ENCODE results near the gene PZP. TPM values are rescaled to one million over a fixed set of nuclear protein-coding genes. Genes with fewer than 3 reads are reported as not detected.

PZP gene
- total RNA-seq, 1 experiment from 2014 or later, result not detected

GRCh38 chr12:9118158-9118557 lies 90.0 kb downstream of the PZP start:
- no peak overlapping the region for H3K27ac Mint-ChIP-seq
- Histone ChIP-seq H3T11ph (ENCODE audit: low read length) (no peak overlapping the region), H3K23ac (ENCODE audit: insufficient read length, low read depth, low read length) (no peak overlapping the region), H3K9me3 (ENCODE audit: control insufficient read depth, low read depth, low read length) (no peaks in the 10 kb centered on the region), H3K18ac (ENCODE audit: insufficient read length, low read depth, low read length) (no peak overlapping the region), H3K4ac (ENCODE audit: low read depth, low read length) (no peak overlapping the region), H3K27ac (ENCODE audit: insufficient read length, low read depth, low read length) (no peak overlapping the region), H2AK5ac (ENCODE audit: insufficient read length, low read length) (no peak overlapping the region), H3K4me2 (ENCODE audit: insufficient read depth, insufficient read length, low read length) (no peak overlapping the region), H4K5ac (ENCODE audit: insufficient read length, low read depth, low read length) (no peak overlapping the region), H4K91ac (ENCODE audit: insufficient read length, low read depth, low read length) (no peak overlapping the region), H4K8ac (replicated peaks; ENCODE audit: insufficient read length, low read depth, low read length) (no peak overlapping the region), H2BK5ac (ENCODE audit: insufficient read length, low read length) (no peak overlapping the region), H3K79me1 (ENCODE audit: insufficient read depth, low read depth, low read length, poor library complexity, severe bottlenecking) (no peaks in the 10 kb centered on the region), H3K56ac (ENCODE audit: insufficient read length, low read depth, low read length) (no peak overlapping the region), H2BK12ac (ENCODE audit: insufficient read length, low read depth, low read length) (no peak overlapping the region), H3K14ac (ENCODE audit: insufficient read depth, low read length) (no peak overlapping the region), H3K23me2 (ENCODE audit: insufficient read length, low read depth, low read length, poor library complexity, severe bottlenecking) (no peaks in the 10 kb centered on the region), H2AFZ (ENCODE audit: low read length) (no peak overlapping the region), H3K4me1 (ENCODE audit: insufficient read depth, low read length) (peaks cover 4% of the 10 kb centered on the region; the same call in 1 of the 2 replicates), H3K27me3 (ENCODE audit: insufficient read depth, low read length) (no peaks in the 10 kb centered on the region), H3K9ac (ENCODE audit: extremely low read depth, insufficient read length, low read length) (no peak overlapping the region), H4K20me1 (ENCODE audit: control insufficient read depth, insufficient read depth, insufficient read length) (no peaks in the 10 kb centered on the region), H2BK15ac (ENCODE audit: low read depth, low read length) (no peak overlapping the region), H2BK120ac (ENCODE audit: low read depth, low read length, poor library complexity, severe bottlenecking) (no peak overlapping the region), H2BK20ac (ENCODE audit: low read depth, low read length, poor library complexity, severe bottlenecking) (no peak overlapping the region), H3K79me2 (ENCODE audit: insufficient read depth, low read length) (no peaks in the 10 kb centered on the region)
- no peaks in the 10 kb centered on the region for H3K36me3 Mint-ChIP-seq (ENCODE audit: insufficient read depth in 1 of 3, low read depth in 3 of 3)
- no peak for TF ChIP-seq CTCF (conservative IDR thresholded peaks at IDR 0.05)
- H3K27me3 Mint-ChIP-seq (ENCODE audit: low read depth), result no peaks in the 10 kb centered on the region
- H3K4me3 Mint-ChIP-seq, result no peak overlapping the region
- DNase-seq, result no peak
- no CpG with 5 or more reads among the region's 3 CpGs for WGBS (ENCODE audit: extremely low coverage, insufficient read length, low lambda C conversion rate)
- no peaks in the 10 kb centered on the region for H3K9me3 Mint-ChIP-seq
- H3K4me1 Mint-ChIP-seq, result peaks cover 16 to 18% of the 10 kb centered on the region in 2 experiments

Measured in H9 (cell line).